GM23338 (cell line): Measurements from ENCODE around the gene DDX39A. TPM values are rescaled to one million over a fixed set of nuclear protein-coding genes. Genes with fewer than 3 reads are reported as not detected.

Experiments used
- ATAC-seq: fragments of 200-7000 bp; cut with Tn5 transposase; 3 replicates; pipeline ENCODE4 v1.9.1; 2020
- DNase-seq: peaks from one replicate; pipeline ENCODE4 v3.0.0-alpha.2; 2015; ENCODE audit warnings: low spot score
- H2AFZ ChIP-seq: fragments of 200-600 bp; sonication (generic); 2 replicates; pipeline ENCODE4 v1.8.0; 2016; ENCODE audit warnings: antibody characterized with exemption, mild to moderate bottlenecking, moderate library complexity
- H3F3A ChIP-seq: fragments of 200-600 bp; sonication (generic); replicated peaks from 2 replicates; pipeline ENCODE4 v1.8.0; 2017; ENCODE audit warnings: antibody characterized with exemption, mixed run types, low read depth
- H3K27ac ChIP-seq: fragments of 200-600 bp; sonication (generic); 2 replicates; pipeline ENCODE4 v1.6.1; 2016; ENCODE audit warnings: low read depth
- H3K27me3 ChIP-seq: fragments of 200-600 bp; sonication (generic); 2 replicates; pipeline ENCODE4 v1.8.0; 2016; ENCODE audit warnings: mild to moderate bottlenecking, mixed run types, moderate library complexity; ENCODE audit not compliant: insufficient read depth
- H3K36me3 ChIP-seq: fragments of 200-600 bp; sonication (generic); 2 replicates; pipeline ENCODE4 v1.8.0; 2016; ENCODE audit warnings: mild to moderate bottlenecking; ENCODE audit not compliant: insufficient read depth
- H3K4me1 ChIP-seq: fragments of 200-600 bp; sonication (generic); 2 replicates; pipeline ENCODE4 v1.8.0; 2016; ENCODE audit warnings: mild to moderate bottlenecking, moderate library complexity; ENCODE audit not compliant: insufficient read depth
- H3K4me2 ChIP-seq: fragments of 200-600 bp; sonication (generic); 2 replicates; pipeline ENCODE4 v1.7.1; 2017; ENCODE audit warnings: mixed run types
- H3K4me3 ChIP-seq: fragments of 200-600 bp; sonication (generic); 2 replicates; pipeline ENCODE4 v1.6.1; 2016; ENCODE audit warnings: mixed run types
- H3K79me2 ChIP-seq: fragments of 200-600 bp; sonication (generic); replicated peaks from 2 replicates; pipeline ENCODE4 v1.8.0; 2017; ENCODE audit warnings: mild to moderate bottlenecking; ENCODE audit not compliant: insufficient read depth
- H3K9me2 ChIP-seq: fragments of 200-600 bp; sonication (generic); 2 replicates; pipeline ENCODE4 v1.8.0; 2017; ENCODE audit not compliant: insufficient read depth
- H4K20me1 ChIP-seq: fragments of 200-600 bp; sonication (generic); replicated peaks from 2 replicates; pipeline ENCODE4 v1.8.0; 2017; ENCODE audit warnings: mild to moderate bottlenecking; ENCODE audit not compliant: insufficient read depth
- H3K27ac Mint-ChIP-seq: 2 replicates; pipeline ENCODE4 v1.8.0; 2020; ENCODE audit warnings: inconsistent platforms, mild to moderate bottlenecking, moderate library complexity, mixed read lengths
- H3K27me3 Mint-ChIP-seq: 3 replicates; pipeline ENCODE4 v1.8.0; 2022; ENCODE audit warnings: low read depth, mild to moderate bottlenecking, moderate library complexity, mixed read lengths, inconsistent platforms; ENCODE audit not compliant: insufficient read depth, poor library complexity
- H3K36me3 Mint-ChIP-seq: 3 replicates; pipeline ENCODE4 v1.8.0; 2021; ENCODE audit warnings: low read depth, mild to moderate bottlenecking, inconsistent platforms, moderate library complexity, mixed read lengths
- H3K4me1 Mint-ChIP-seq: 3 replicates; pipeline ENCODE4 v1.8.0; 2020; ENCODE audit warnings: mild to moderate bottlenecking, inconsistent platforms, mixed read lengths
- H3K4me3 Mint-ChIP-seq: 3 replicates; pipeline ENCODE4 v1.8.0; 2021; ENCODE audit warnings: moderate library complexity, mild to moderate bottlenecking, inconsistent platforms, mixed read lengths
- H3K9me3 Mint-ChIP-seq: 3 replicates; pipeline ENCODE4 v1.8.0; 2020; ENCODE audit warnings: moderate library complexity, mild to moderate bottlenecking, inconsistent platforms, mixed read lengths
- EZH2 ChIP-seq: fragments of 200-600 bp; sonication (generic); IDR thresholded peaks from one replicate; pipeline ENCODE4 v1.8.0; 2017; ENCODE audit warnings: antibody characterized with exemption, mild to moderate bottlenecking, low read depth; ENCODE audit not compliant: unreplicated experiment
- EZH2phosphoT487 ChIP-seq: fragments of 200-600 bp; sonication (generic); IDR thresholded peaks from one replicate; pipeline ENCODE4 v1.8.1; 2018; ENCODE audit warnings: antibody characterized with exemption; ENCODE audit not compliant: unreplicated experiment
- NANOG ChIP-seq: IDR thresholded peaks from 2 replicates; pipeline ENCODE4 v1.6.1; 2016; ENCODE audit warnings: antibody characterized with exemption, borderline replicate concordance
- POLR2AphosphoS5 ChIP-seq: IDR thresholded peaks from 2 replicates; pipeline ENCODE4 v1.6.1; 2016; ENCODE audit warnings: antibody characterized with exemption, low read depth
- STAT1 ChIP-seq: IDR thresholded peaks from one replicate; pipeline ENCODE4 v1.6.1; 2016; ENCODE audit warnings: antibody characterized with exemption; ENCODE audit not compliant: unreplicated experiment
- ZNF331 ChIP-seq: fragments of 250-450 bp; sonication (Bioruptor Pico); IDR thresholded peaks from 2 replicates; pipeline ENCODE4 v1.5.0; 2020; ENCODE audit warnings: low read depth, mild to moderate bottlenecking, moderate library complexity
- polyA plus RNA-seq: library from polyadenylated mRNA; unstranded; fragments of >200 nt; fragmentation: Nextera tagmentation; extraction: Ambion mirVana; gene quantifications from 2 replicates; pipeline ENCODE4 v1.2.1, GENCODE V29; 2016
- total RNA-seq: library from RNA; depleted of rRNA; stranded (reverse); fragments of >200 nt; shearing (Covaris generic); gene quantifications from 2 replicates; pipeline ENCODE4 v1.2.3, GENCODE V29; 2014
- TF ChIP-seq, protein P1 (sequence below): IDR thresholded peaks from 2 replicates; pipeline ENCODE4 v1.6.1; 2016; ENCODE audit warnings: antibody characterized with exemption
- TF ChIP-seq, protein P2 (sequence below): fragments of 250-450 bp; sonication (Bioruptor Pico); IDR thresholded peaks from 2 replicates; pipeline ENCODE4 v1.5.0; 2020; ENCODE audit warnings: mild to moderate bottlenecking, moderate library complexity
- TF ChIP-seq, protein P3 (sequence below), 2 experiments: fragments of 200-600 bp in 1 of 2; sonication (generic) in 1 of 2; conservative IDR thresholded peaks; 2 replicates each; pipeline versions ENCODE4 v1.5.1 to v1.6.1; 2016 to 2017; ENCODE audit warnings: antibody characterized with exemption in 2 of 2, low read depth in 2 of 2, mild to moderate bottlenecking in 2 of 2, moderate library complexity in 1 of 2
- TF ChIP-seq, protein P4 (sequence below): IDR thresholded peaks from one replicate; pipeline ENCODE4 v1.6.1; 2018; ENCODE audit warnings: antibody characterized with exemption; ENCODE audit not compliant: unreplicated experiment

DDX39A gene
- total and polyA plus RNA-seq, 2 experiments from 2014 or later, result 195 to 196 TPM

DNA sequence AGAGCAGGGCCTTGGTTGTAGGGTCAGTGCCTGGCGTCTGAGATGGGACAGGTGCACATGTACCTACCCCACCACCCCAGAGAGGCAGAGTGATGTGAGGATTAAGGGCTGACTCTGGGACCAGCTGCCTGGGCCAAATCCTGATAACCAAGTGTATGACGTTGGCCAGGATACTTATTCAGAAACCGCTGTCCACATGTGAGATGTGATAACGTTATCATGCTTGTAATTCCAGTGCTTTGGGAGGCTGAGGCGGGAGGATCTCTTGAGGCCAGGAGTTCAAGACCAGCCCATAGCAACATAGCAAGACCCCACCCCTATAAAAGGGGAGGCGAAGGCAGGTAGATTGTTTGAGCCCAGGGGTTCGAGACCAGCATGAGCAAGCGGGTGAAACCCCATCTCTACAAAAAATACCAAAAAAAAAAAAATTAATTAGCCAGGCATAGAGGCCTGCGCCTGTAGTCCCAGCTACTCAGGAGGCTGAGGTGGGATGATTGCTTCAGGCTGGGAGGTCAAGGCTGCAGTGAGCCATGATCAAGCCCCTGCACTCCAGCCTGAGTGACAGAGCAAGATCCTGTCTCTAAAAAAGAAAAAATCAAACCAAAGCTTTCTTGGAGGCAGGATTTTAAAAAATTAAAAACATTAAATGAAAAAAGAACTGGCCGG lies 27.9 kb downstream of the DDX39A start:
- peaks cover 9% of the 10 kb centered on the region for H3K27me3 Mint-ChIP-seq
- no peak overlapping the region for H3K4me3 Mint-ChIP-seq
- Histone ChIP-seq H3F3A (no peaks in the 10 kb centered on the region), H3K27ac (no peak overlapping the region), H3K79me2 (no peaks in the 10 kb centered on the region), H3K27me3 (no peaks in the 10 kb centered on the region), H3K36me3 (no peaks in the 10 kb centered on the region), H2AFZ (no peak overlapping the region), H3K9me2 (no peaks in the 10 kb centered on the region), H3K4me3 (no peak overlapping the region), H3K4me2 (no peak overlapping the region), H4K20me1 (no peaks in the 10 kb centered on the region), H3K4me1 (no peaks in the 10 kb centered on the region)
- no peaks in the 10 kb centered on the region; the same call in 2 of the 3 replicates for H3K9me3 Mint-ChIP-seq
- peaks cover 9% of the 10 kb centered on the region for H3K4me1 Mint-ChIP-seq
- no peak for DNase-seq
- H3K27ac Mint-ChIP-seq, result no peak overlapping the region
- no peaks in the 10 kb centered on the region for H3K36me3 Mint-ChIP-seq
- no peak for ATAC-seq
- TF ChIP-seq, protein P1, sequence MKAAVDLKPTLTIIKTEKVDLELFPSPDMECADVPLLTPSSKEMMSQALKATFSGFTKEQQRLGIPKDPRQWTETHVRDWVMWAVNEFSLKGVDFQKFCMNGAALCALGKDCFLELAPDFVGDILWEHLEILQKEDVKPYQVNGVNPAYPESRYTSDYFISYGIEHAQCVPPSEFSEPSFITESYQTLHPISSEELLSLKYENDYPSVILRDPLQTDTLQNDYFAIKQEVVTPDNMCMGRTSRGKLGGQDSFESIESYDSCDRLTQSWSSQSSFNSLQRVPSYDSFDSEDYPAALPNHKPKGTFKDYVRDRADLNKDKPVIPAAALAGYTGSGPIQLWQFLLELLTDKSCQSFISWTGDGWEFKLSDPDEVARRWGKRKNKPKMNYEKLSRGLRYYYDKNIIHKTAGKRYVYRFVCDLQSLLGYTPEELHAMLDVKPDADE, result no peak
- TF ChIP-seq ZNF331 (CRISPR knock-in tag), result no peak
- no peak for TF ChIP-seq NANOG
- TF ChIP-seq, protein P2, sequence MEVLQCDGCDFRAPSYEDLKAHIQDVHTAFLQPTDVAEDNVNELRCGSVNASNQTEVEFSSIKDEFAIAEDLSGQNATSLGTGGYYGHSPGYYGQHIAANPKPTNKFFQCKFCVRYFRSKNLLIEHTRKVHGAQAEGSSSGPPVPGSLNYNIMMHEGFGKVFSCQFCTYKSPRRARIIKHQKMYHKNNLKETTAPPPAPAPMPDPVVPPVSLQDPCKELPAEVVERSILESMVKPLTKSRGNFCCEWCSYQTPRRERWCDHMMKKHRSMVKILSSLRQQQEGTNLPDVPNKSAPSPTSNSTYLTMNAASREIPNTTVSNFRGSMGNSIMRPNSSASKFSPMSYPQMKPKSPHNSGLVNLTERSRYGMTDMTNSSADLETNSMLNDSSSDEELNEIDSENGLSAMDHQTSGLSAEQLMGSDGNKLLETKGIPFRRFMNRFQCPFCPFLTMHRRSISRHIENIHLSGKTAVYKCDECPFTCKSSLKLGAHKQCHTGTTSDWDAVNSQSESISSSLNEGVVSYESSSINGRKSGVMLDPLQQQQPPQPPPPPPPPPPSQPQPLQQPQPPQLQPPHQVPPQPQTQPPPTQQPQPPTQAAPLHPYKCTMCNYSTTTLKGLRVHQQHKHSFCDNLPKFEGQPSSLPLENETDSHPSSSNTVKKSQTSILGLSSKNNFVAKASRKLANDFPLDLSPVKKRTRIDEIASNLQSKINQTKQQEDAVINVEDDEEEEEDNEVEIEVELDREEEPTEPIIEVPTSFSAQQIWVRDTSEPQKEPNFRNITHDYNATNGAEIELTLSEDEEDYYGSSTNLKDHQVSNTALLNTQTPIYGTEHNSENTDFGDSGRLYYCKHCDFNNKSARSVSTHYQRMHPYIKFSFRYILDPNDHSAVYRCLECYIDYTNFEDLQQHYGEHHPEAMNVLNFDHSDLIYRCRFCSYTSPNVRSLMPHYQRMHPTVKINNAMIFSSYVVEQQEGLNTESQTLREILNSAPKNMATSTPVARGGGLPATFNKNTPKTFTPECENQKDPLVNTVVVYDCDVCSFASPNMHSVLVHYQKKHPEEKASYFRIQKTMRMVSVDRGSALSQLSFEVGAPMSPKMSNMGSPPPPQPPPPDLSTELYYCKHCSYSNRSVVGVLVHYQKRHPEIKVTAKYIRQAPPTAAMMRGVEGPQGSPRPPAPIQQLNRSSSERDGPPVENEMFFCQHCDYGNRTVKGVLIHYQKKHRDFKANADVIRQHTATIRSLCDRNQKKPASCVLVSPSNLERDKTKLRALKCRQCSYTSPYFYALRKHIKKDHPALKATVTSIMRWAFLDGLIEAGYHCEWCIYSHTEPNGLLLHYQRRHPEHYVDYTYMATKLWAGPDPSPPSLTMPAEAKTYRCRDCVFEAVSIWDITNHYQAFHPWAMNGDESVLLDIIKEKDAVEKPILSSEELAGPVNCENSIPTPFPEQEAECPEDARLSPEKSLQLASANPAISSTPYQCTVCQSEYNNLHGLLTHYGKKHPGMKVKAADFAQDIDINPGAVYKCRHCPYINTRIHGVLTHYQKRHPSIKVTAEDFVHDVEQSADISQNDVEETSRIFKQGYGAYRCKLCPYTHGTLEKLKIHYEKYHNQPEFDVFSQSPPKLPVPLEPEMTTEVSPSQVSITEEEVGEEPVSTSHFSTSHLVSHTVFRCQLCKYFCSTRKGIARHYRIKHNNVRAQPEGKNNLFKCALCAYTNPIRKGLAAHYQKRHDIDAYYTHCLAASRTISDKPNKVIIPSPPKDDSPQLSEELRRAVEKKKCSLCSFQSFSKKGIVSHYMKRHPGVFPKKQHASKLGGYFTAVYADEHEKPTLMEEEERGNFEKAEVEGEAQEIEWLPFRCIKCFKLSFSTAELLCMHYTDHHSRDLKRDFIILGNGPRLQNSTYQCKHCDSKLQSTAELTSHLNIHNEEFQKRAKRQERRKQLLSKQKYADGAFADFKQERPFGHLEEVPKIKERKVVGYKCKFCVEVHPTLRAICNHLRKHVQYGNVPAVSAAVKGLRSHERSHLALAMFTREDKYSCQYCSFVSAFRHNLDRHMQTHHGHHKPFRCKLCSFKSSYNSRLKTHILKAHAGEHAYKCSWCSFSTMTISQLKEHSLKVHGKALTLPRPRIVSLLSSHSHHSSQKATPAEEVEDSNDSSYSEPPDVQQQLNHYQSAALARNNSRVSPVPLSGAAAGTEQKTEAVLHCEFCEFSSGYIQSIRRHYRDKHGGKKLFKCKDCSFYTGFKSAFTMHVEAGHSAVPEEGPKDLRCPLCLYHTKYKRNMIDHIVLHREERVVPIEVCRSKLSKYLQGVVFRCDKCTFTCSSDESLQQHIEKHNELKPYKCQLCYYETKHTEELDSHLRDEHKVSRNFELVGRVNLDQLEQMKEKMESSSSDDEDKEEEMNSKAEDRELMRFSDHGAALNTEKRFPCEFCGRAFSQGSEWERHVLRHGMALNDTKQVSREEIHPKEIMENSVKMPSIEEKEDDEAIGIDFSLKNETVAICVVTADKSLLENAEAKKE, result no peak
- TF ChIP-seq, protein P3, sequence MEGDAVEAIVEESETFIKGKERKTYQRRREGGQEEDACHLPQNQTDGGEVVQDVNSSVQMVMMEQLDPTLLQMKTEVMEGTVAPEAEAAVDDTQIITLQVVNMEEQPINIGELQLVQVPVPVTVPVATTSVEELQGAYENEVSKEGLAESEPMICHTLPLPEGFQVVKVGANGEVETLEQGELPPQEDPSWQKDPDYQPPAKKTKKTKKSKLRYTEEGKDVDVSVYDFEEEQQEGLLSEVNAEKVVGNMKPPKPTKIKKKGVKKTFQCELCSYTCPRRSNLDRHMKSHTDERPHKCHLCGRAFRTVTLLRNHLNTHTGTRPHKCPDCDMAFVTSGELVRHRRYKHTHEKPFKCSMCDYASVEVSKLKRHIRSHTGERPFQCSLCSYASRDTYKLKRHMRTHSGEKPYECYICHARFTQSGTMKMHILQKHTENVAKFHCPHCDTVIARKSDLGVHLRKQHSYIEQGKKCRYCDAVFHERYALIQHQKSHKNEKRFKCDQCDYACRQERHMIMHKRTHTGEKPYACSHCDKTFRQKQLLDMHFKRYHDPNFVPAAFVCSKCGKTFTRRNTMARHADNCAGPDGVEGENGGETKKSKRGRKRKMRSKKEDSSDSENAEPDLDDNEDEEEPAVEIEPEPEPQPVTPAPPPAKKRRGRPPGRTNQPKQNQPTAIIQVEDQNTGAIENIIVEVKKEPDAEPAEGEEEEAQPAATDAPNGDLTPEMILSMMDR (conservative IDR thresholded peaks at IDR 0.05; ENCODE audit: low read depth in 2 of 2), result no peak
- no peak for TF ChIP-seq EZH2phosphoT487
- no peak for TF ChIP-seq EZH2
- no peak for TF ChIP-seq STAT1
- no peak for TF ChIP-seq POLR2AphosphoS5
- TF ChIP-seq, protein P4, sequence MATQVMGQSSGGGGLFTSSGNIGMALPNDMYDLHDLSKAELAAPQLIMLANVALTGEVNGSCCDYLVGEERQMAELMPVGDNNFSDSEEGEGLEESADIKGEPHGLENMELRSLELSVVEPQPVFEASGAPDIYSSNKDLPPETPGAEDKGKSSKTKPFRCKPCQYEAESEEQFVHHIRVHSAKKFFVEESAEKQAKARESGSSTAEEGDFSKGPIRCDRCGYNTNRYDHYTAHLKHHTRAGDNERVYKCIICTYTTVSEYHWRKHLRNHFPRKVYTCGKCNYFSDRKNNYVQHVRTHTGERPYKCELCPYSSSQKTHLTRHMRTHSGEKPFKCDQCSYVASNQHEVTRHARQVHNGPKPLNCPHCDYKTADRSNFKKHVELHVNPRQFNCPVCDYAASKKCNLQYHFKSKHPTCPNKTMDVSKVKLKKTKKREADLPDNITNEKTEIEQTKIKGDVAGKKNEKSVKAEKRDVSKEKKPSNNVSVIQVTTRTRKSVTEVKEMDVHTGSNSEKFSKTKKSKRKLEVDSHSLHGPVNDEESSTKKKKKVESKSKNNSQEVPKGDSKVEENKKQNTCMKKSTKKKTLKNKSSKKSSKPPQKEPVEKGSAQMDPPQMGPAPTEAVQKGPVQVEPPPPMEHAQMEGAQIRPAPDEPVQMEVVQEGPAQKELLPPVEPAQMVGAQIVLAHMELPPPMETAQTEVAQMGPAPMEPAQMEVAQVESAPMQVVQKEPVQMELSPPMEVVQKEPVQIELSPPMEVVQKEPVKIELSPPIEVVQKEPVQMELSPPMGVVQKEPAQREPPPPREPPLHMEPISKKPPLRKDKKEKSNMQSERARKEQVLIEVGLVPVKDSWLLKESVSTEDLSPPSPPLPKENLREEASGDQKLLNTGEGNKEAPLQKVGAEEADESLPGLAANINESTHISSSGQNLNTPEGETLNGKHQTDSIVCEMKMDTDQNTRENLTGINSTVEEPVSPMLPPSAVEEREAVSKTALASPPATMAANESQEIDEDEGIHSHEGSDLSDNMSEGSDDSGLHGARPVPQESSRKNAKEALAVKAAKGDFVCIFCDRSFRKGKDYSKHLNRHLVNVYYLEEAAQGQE, result no peak
